ENCODE measurements around the gene HS1BP3. TPM values are rescaled to one million over a fixed set of nuclear protein-coding genes. Genes with fewer than 3 reads are reported as not detected.

Gene HS1BP3
- total and polyA plus RNA-seq, 2 donors (not counting 3 experiments of a cell fraction or from before 2014, with no cell fraction given) = 27.4 to 33.1 TPM

- CTCF ChIA-PET = interaction anchor here (0.5 to 3.5 kb wide), 11 partner anchors 10 to 297 kb away, joined by 3 to 29 read pairs (median 5); partner anchors contain the start of gene HS1BP3
- POLR2A ChIA-PET = no interaction called here
Measured at GRCh38 chr2:20666304-20667150, 15.6 kb upstream of the HS1BP3 start, which contains the start of gene GDF7. GDF7 (plus strand) TSS chr2:20667144; CDS start chr2:20667240, 96 bp downstream.

More at GRCh38 chr2:20666304-20667150, 15.6 kb upstream of the HS1BP3 start, which contains the start of gene GDF7:
- peak within 1 kb of the TSS; percentile 53 for H3K4me2 ChIP-seq (ENCODE audit: insufficient read depth, low read length)
- DNase-seq (ENCODE audit: low read depth, low spot score) (peak; percentile 79), FAIRE-seq (peak; percentile 55)
- H3K9me1 ChIP-seq (replicated peaks; ENCODE audit: control insufficient read depth, extremely low read depth, insufficient read depth, low read length) = no peaks in the 10 kb centered on the region
- H4K20me1 ChIP-seq (replicated peaks; ENCODE audit: control insufficient read depth, extremely low read depth, insufficient read depth, low read length) = no peaks in the 10 kb centered on the region
- no peak for TF ChIP-seq GATA2 (IDR thresholded peaks at IDR 0.05; ENCODE audit: insufficient read depth, insufficient read length, low read depth, low read length)
- TF ChIP-seq CTCF (IDR thresholded peaks at IDR 0.05; ENCODE audit: extremely low read depth in 1 of 2, insufficient read depth in 1 of 2, low read depth in 1 of 2, low read length in 2 of 2) = peak in 1 of 2 donors; percentile 48
- peak; percentile 70 for TF ChIP-seq POLR2AphosphoS5 (IDR thresholded peaks at IDR 0.05; ENCODE audit: insufficient read depth, low read depth, low read length)
- peak; percentile 92 for TF ChIP-seq EZH2 (IDR thresholded peaks at IDR 0.05; ENCODE audit: borderline replicate concordance, low read depth, low read length, severe bottlenecking)
- no peaks in the 10 kb centered on the region for H3K9me3 ChIP-seq (replicated peaks; ENCODE audit: control insufficient read depth, insufficient read depth, low read length)
- peaks cover 16% of the 10 kb centered on the region for H3K4me1 ChIP-seq (ENCODE audit: control insufficient read depth, extremely low read depth, insufficient read depth, low read length)
- no peaks in the 10 kb centered on the region for H3K79me2 ChIP-seq (ENCODE audit: control insufficient read depth, insufficient read depth, low read length)
- BruUV-seq (replicated peaks) = no TSS peak
- peak within 1 kb of the TSS; percentile 19 to 46 (median 26) for H3K4me3 ChIP-seq (replicated peaks in 1 of 3; ENCODE audit: insufficient read depth in 1 of 3, low read depth in 1 of 3, low read length in 3 of 3)
- peak within 1 kb of the TSS; percentile 78 for H2AFZ ChIP-seq (ENCODE audit: low read depth, low read length)
- H3K27me3 ChIP-seq (ENCODE audit: control insufficient read depth in 2 of 2, insufficient read depth in 2 of 2, low read length in 2 of 2) = peaks cover 58 to 80% of the 10 kb centered on the region in 2 experiments
- no peak within 1 kb of the TSS for H3K27ac ChIP-seq (ENCODE audit: insufficient read depth, low read depth, low read length)
- intact Hi-C loops (cut with micrococcal nuclease) = loop anchor here (5.0 kb wide), 2 partner anchors 81 to 651 kb away; no protein-coding TSS in a partner anchor
- H3K9ac ChIP-seq (replicated peaks; ENCODE audit: extremely low read depth, insufficient read depth, low read length) = no peak within 1 kb of the TSS
- dilution Hi-C loops (cut with MboI; ENCODE audit: extremely low pct_ligation_motif_present, low sequenced_read_pairs) = no loop called here
- H3K36me3 ChIP-seq (ENCODE audit: control insufficient read depth in 2 of 2, extremely low read depth in 1 of 2, insufficient read depth in 2 of 2, low read length in 2 of 2) = peaks cover 0 to 2% of the 10 kb centered on the region in 2 experiments
